NCI-H345 treated with DMSO at 0.1 percent for 48 hours (cell line): Measurements from ENCODE around the gene CPZ.
"Not testable (repeated sequence)": the region's sequence is repeated elsewhere in the genome, so short reads cannot be mapped to it uniquely, and the experiment has no call there.

ENCODE experiments used
- DNase-seq: peaks from one replicate; lab custom pipeline; 2025; ENCODE audit not compliant: unreplicated experiment; lab: John Stamatoyannopoulos, UW

The CPZ gene

DNA sequence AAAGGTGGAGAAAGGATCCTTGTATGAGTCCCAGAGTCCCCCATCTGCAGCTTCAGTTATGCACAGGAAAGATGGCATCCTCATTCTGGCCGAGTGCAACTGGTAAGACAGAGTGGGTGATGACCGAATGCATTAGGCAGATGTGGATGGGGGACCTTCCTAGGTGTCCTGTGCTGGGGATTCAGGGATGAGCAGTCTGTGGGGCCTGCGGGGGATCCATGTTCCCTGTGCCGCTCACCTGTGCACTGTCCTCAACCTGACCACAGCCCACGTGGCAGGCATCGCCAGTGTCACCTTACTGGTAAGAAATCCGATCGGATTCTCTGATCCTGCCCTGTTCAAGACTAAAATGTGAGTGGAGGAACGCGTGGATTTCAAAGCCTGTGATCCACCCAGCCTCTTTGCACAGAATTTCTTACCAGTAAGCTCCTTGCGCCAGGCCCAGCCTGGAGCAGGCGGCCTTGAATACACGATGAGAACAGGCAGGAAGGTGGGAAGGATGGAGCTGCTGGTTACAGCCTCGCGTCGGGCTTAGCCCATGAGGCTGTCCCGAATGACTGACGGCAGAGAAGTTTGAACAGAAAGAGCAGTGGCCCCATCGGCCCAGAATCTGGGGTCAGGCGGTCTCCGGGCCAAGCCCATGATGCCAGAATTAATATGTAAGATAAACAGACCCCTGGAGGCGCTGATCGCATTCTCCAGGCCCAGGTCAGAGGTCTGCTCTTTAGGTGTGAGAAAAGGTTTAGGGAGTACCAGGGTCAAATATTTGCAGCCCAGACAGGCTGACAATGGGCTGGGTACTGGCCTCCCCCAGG lies 56.5 kb downstream of the CPZ start:
- DNase-seq, result no peak

DNA sequence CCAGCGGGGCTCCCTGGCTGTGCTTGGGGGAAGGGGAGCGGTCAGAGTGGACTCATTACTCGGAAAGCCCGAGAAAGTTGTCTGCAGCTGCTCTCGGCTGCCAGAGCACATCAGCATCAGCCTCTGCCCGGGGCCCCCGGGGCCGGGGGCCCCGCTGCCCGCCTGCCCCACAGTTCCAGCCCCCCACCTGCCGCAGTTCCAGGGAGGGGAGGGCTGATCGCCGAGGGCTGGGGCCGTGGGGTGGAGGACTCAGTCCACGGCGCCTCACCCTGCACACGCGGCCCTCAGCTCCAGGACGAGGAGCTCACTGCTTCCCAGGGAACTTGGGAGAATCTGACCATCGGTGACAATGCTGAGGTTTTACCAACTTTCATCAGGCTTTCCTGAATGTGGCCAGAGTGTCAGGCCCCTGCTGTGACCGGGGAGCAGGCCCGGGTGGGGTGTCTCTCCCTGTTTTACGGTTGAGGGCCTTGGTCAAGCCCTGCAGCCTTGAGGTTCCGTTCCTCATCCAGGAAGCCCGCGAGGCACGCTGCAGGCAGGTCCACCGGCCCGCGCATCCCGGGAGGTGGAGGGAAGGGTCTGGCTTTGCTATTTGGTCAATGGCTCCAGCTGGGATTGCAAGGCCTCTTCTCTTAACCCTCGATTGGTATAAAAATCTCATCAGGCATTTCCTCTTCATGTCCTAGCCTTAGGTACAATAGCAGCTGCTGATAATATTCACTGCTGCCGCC lies 57.2 kb downstream of the CPZ start:
- no peak for DNase-seq

DNA sequence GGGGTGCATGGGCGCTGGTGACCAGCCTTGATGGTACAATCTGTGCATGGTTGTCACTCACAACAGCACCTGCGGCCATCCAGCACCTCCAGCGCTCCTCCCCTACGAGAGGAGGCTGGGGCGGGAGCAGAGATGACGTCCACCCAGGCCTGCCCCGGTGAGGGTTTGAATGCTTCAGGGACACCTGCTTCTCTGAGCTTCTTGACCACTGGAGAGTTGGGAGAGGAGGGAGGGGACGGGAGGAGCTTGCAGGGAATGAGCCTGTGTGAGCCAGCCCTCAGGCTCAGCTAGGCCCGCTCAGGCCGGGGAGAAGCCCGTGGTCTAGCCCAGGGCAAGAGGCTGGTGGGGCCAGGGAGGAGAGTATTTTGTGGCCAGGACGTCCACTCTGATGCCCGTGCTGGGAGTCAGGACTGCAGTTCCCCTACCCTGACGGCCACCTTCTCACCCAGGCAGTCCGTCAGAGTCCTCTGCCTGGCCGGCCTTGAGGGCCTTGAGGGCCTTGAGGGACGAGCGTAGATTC lies 59.2 kb downstream of the CPZ start:
- no peak for DNase-seq

DNA sequence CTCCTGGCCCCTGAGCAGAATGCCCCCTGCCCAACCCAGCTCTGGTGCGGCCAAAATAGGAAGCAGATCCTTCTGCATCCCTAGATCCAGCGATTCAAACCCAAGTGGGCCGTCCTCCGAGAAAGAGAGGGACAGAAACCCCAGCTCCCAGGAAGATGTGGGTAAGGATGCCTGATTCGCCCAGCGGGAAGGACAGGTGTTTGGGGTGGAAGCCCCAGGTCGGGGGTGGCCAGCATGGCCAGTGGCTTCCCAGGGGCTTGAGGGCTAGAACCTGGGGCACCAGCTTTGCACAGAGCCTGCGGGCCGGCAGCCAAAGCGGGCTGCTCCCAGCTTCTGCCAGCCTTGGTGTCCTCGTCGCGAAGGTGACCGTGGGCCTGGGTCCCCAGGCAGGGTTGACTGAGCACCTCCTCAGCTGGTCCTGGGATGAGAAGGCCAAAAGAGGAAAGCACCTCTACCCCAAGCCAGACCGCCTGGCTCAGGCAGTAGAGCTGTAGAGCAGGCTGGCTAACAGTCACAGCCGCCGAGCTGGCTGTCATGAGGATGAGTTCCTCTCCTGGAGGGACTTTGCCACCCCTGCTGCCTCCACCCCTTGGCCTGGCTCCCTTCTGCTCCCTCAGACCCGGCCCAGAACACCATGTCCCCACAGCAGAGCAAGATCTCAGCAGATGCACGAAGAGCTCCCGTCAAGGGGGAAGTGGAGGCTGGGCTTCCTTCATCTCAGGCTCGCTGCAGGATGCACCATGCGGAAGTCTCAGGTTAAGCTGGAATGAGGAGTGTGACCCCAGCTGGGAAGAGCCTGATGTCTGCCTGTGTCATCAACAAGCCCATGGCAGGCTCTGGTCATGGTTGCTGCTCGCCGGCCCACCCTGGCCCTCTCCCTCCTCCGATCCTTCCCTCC lies 59.9 kb downstream of the CPZ start:
- DNase-seq, result no peak

DNA sequence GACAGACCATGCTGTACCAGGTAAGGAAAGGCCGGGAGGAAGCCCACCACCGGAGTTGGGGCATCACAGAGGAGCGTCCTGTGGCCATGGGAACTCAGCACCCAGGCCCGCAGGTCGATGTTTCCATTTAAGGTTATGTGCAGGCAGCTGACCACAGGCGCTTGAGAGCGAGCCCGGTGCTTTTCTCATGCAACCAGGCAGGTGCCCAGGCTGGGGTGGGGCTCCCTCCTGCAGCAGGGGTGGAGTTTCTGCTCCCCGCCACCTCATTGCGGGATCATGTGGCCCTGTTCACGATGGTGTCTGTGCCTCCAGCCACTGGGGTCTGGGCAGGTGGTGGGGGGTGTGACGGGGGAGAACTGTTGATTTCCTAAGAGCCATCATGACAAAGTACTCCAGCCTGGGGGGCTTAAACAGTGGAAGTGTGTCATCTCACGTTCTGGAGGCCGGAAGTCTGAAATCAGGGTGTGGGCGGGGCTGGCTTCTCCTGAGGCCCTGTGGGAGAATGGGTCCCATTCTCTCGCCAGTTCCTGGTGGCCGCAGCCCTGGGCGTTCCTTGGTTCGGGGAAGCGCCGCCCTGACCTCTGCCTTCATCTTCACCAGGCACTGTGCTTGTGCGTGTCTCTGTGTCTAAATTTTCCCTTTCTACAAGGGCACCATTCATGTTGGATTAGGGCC lies 60.9 kb downstream of the CPZ start:
- no peak for DNase-seq

DNA sequence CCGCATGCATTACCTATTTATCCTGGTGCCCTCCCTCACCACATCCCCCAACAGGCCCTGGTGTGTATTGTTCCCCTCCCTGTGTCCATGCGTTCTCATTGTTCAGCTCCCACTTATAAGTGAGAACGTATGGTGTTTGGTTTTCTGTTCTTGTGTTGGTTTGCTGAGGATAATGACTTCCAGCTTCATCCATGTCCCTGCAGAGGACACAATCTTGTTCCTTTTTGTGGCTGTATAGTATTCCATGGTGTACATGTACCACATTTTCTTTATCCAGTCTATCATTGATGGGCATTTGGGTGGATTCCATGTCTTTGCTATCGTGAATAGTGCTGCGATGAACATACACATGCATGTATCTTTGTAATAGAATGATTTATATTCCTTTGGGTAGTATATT lies 61.6 kb downstream of the CPZ start:
- not testable (repeated sequence) for DNase-seq

DNA sequence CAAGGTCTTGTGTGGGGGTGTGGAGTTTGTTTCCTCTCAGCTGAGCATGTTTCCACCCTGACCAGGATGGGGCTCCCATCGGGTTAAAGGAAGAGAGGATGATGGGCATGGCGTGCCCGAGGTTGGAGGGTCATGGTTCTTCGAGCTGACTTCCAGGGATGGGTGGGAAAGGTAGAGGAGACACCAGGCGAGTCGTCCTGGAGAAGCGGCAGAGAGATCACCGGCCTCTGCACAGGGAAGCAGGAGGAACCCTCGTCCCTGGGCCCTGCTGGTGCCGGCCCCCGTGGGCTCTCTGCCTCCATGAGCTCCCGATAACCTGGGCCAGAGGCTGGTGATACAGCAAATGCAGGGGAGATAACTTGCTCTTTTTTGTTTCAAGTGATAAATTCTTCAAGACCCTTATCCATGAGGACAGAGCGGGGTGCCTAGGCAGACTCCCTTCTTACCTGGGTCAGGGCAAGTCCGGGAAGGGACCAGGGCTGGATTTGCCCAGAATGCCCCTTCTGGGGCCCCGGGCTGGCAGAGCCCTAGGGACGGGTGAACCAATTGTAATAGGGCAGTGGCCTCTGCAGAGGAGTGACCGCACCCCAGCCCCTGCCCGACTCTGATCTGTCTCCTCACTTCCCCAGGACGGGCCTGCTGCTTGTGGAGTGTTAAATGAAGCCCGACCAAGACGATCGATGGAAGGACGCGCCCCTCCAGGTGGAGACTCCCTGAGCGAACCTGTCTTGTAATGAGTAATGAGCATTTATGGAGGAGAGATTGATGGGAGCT lies 63.0 kb downstream of the CPZ start:
- DNase-seq, result no peak

DNA sequence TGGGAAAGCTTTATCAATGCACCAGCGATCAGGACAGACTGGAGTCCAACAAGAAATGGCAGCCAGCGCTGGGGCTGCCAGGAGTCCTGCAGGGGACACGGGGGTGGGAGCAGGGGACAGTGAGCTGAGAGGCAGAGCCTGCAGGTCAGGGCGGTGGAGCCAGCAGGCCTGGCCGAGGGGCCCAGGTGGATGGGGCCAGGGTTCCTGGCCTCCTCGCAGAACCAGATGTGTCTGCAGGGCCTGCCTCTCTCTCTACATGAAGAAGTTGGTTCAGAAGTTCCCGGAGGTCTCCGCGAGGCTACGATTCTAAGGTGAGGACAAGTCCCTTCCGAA lies 63.6 kb downstream of the CPZ start:
- no peak for DNase-seq

DNA sequence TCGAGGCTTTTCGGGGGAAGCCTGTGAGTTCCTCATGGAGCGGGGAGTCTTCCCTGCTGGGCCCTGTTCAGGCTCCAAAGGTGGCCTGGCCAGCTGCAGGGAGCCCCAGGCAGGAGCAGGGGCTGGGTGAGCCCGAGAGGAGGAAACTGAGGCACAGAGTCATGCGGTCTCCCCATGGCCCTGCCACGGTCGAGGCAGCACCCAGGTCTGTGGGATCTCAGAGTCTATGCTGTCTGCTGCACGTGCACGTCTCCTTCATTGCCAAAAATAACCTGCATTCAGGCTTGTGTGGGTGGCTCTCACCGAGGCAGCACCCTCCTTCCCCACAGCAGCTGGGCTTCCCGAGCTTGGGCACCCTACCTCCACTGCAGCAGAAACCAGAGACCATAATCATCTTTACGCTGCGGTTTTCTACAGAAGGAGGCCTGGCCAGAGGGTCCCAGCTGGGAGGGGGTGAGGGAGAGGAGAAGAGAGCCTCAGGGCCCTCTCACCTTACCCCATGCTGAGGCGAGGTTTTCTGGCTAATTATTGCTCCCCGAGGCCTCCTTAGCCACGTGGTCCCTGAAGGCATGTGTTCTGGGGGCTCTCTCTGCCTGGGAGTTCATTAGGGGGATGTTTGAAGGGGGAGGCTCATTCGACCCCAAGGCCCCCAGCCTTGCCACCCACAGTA lies 64.3 kb downstream of the CPZ start:
- no peak for DNase-seq

DNA sequence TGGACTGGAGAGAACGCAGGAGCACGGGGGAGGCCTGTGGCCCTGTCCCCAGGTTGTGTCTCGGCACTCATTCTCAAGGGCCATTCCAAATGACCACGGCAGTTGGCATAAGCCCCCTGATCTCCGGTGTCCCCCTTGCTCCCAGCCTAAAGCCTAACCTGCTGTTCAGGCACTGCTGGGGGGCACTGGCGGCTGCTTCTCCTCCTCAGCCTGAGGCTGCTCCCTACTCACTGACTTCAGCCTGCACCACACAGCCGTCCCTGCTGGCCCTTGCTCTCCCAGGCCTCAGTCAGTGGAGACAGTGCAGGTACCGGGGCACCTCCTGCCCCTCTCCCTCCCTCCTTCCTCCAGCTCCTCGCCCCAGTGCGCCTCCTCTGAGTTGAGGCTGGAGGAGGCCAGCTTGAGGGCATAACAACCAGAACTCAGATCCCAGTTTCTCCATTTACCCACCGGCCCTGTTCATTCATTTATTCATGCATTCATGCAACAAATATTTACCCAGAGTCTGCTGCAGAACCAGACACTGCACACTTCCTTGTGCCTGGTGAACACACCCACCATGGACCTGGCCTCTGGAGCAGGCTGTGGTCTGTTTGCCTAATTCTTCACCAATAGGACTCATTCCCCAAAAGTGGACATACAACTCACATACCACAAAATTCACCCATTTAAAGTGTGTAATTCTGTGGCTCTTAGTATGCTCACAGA lies 65.0 kb downstream of the CPZ start:
- no peak for DNase-seq

DNA sequence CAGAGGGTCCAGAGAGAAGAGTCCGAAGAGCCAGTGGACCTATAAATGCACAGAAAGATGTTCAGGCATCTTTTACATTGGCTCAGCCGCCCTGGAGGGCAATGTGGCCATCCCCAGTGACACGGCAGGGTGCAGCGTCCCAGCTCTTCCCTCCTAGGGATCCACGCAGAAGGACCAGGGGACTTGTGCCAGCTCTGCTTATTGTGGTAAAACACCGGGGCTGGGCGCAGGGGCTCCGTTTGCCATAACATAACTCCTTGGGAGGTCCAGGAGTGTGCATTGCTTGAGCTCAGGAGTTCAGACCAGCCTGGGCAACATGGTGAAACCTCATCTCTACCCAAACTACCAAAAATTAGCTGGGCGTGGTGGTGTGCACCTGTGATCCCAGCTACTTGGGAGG lies 70.2 kb downstream of the CPZ start:
- no peak for DNase-seq

DNA sequence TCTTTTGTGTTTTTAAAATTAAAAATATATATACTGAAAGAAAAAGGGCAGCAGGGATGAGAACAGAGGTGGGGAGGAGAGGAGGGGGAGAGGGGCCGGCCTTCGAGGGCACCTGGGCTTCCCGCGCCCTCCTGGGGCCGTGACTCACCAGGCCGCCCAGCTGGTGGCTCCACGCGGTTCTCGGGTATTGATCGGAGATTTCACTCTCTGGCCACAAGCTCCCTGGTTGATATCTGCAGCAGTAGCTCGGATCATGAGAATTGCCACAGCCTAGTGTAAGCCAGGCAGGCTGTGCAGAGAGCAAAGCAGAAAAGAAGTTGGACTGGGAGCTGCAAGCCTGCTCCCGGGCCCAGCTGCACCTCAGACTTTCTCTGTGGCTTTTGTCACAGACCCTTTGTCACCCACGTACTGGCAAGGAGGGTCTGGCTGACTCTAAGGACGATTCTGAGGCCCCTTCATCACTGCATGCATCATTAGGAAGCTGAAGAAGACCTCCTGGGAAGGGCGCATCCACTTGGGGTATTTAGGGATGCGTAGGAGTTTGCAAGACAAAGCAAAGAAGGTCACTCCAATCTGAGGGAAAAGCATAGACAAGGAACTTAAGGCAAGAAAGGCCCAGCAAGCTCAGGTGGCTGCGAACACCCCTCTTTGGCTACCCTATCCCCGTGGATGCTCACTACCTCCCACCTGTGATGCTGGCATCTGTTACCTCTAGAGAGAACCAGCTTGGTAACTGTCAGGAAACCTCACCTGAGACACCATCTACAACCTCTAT lies 71.7 kb downstream of the CPZ start:
- no peak for DNase-seq

DNA sequence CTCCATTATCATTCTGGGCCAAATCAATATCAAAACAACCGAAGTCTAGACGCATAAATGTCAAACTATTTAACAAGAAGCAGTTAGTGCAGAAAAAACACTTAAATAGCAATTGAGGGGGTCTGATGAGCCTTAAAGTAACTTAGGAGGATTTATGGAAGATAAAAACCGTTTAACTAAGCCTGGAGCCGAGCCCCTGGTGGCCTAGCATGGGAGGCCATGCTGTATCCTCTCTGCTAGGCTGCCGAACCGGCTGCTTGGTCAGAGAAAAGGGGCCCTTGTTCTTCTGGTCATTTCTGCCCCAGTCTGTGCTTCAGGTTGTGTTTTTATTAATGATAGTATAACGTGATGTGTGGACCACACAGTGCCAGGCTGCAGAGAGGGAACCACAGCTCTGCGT lies 72.4 kb downstream of the CPZ start:
- DNase-seq, result no peak

DNA sequence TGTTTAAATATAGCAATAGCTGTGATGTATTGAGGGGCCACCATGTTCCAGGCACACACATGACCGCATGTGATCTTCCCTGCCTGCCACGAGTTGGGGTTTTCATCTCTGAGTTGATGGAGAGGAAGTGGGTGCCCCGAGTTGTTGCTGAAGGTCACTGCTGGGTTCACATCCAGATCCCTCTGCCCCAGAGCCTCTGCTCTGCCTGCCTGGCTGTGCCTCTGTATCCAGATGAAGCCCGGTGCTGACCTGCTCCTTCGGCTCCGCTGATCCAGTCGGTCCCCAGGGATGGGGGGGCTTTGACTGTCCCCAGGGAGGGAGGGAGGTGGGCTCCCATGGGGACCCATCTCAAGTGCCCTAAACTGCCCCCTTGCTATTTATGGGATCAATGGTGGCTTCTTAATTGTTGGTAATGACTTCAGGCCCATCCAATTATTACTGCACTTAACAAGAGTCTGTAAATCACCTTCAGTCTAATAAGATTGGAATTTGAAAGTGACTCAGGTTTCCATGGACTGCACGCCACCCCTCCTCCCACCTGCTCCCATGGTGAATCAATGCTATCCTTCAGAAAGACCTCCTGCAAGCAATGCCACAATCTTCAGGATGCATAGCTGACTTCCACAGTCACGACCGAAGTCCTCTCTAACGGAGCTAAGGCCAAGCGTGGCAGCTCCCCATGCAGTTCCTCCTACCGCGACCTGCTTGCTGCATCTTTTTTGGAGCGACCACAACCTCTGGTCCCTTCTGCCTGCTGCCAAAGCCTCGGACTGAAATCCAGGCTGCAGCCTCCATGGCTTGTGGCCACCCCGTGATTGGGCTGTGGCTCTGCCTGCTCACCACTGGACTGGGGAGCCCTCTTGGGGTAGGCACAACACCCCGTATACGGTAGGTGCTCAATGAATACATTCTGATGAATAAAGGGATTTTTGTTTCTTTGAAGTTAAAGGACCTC lies 73.1 kb downstream of the CPZ start:
- DNase-seq, result no peak

DNA sequence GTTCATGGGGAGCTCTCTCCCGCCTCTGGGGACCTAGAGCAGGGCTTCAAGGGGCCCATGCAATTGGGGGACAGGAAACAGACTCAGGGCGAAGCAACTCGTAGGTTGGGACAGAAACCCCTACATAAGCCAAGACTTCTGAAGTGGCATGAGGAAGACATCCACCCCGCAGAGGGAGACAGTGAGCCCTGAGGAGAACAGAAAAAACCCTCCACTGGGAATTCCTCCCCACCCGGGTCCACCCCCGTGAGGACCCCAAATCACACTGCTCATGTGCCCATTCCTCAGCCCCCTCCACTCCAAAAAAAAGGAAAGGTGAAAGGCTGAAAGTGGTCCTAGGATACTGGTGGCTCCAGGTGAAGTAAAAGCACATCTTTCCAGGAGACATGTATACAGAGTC lies 74.0 kb downstream of the CPZ start:
- no peak for DNase-seq
